Central memory CD4-positive, alpha-beta T cell (primary cell): ENCODE measurements around the gene ESR2.
A peak's percentile ranks its signal among the peaks of the same experiment; 100 is the strongest.
"Not testable (repeated sequence)": the region's sequence is repeated elsewhere in the genome, so short reads cannot be mapped to it uniquely, and the experiment has no call there.

Source experiments
- DNase-seq: peaks from one replicate; pipeline ENCODE4 v3.0.0; 2022

Gene ESR2

GRCh38 chr14:64196056-64196455 lies 98.1 kb downstream of the ESR2 start:
- DNase-seq, result no peak

- peak; percentile 29 for DNase-seq
Observed at GRCh38 chr14:64195199-64195598, 99.0 kb downstream of the ESR2 start.

GRCh38 chr14:64194404-64194803 lies 99.8 kb downstream of the ESR2 start:
- DNase-seq, result no peak

- DNase-seq, result no peak
Observed at GRCh38 chr14:64193821-64194220, 100.3 kb downstream of the ESR2 start.

GRCh38 chr14:64191756-64192155 lies 102.4 kb downstream of the ESR2 start:
- no peak for DNase-seq

- DNase-seq, result no peak
Observed at GRCh38 chr14:64190974-64191502, 103.1 kb downstream of the ESR2 start.

GRCh38 chr14:64187331-64187730 lies 106.8 kb downstream of the ESR2 start:
- DNase-seq, result no peak

- no peak for DNase-seq
Observed at GRCh38 chr14:64186231-64187129, 107.7 kb downstream of the ESR2 start.

GRCh38 chr14:64185184-64185583 lies 109.0 kb downstream of the ESR2 start:
- no peak for DNase-seq

GRCh38 chr14:64184103-64184729 lies 110.0 kb downstream of the ESR2 start:
- no peak for DNase-seq

GRCh38 chr14:64182908-64183307 lies 111.3 kb downstream of the ESR2 start:
- DNase-seq, result not testable (repeated sequence)

- no peak for DNase-seq
Observed at GRCh38 chr14:64178814-64179213, 115.4 kb downstream of the ESR2 start.

GRCh38 chr14:64176330-64176729 lies 117.8 kb downstream of the ESR2 start:
- DNase-seq, result no peak

- DNase-seq, result no peak
Observed at GRCh38 chr14:64174922-64175782, 119.0 kb downstream of the ESR2 start.

GRCh38 chr14:64170181-64170580 lies 124.0 kb downstream of the ESR2 start:
- DNase-seq, result no peak

GRCh38 chr14:64159588-64159987 lies 134.6 kb downstream of the ESR2 start:
- DNase-seq, result no peak

GRCh38 chr14:64158608-64159007 lies 135.6 kb downstream of the ESR2 start:
- DNase-seq, result no peak

- no peak for DNase-seq
Observed at GRCh38 chr14:64149921-64150320, 144.2 kb downstream of the ESR2 start.

GRCh38 chr14:64147126-64147790 lies 146.9 kb downstream of the ESR2 start:
- no peak for DNase-seq

GRCh38 chr14:64137657-64138290 lies 156.4 kb downstream of the ESR2 start:
- DNase-seq, result no peak

- DNase-seq, result no peak
Observed at GRCh38 chr14:64126548-64126947, 167.6 kb downstream of the ESR2 start.

GRCh38 chr14:64125270-64125669 lies 168.9 kb downstream of the ESR2 start:
- no peak for DNase-seq
